HT1080 (cell line): ENCODE measurements around the gene ATP2A3. TPM values are rescaled to one million over a fixed set of nuclear protein-coding genes. Genes with fewer than 3 reads are reported as not detected.

Source experiments
- DNase-seq: peaks from one replicate; pipeline ENCODE4 v3.0.0-alpha.2; 2015; ENCODE audit warnings: low read depth
- polyA plus RNA-seq, 2 experiments: library from polyadenylated mRNA; depleted of rRNA; stranded (reverse); fragments of >200 nt; gene quantifications; 2 replicates each; pipeline ENCODE4 v1.2.3, GENCODE V29; 2015
- total RNA-seq: library from RNA; depleted of rRNA; stranded (reverse); fragments of >200 nt; shearing (Covaris generic); gene quantifications from 2 replicates; pipeline ENCODE4 v1.2.3, GENCODE V29; 2014; rRNA removed

ATP2A3 gene
- total RNA-seq, result 0.03 TPM in 1 of 2 replicates, not detected in the other
- 0.57 and 0.74 TPM in 2 replicates for polyA plus RNA-seq (2015; cell fraction: cytosol; rRNA removed)
- 0.50 and 0.70 TPM in 2 replicates for polyA plus RNA-seq (2015; cell fraction: nucleus; rRNA removed)

- DNase-seq, result no peak
Observed at GRCh38 chr17:3964203-3965117, at the start of gene ATP2A3. Gene ATP2A3, minus strand, starts transcription at chr17:3964437. Its CDS starts 146 bp downstream, at chr17:3964291.

- no peak for DNase-seq
Observed at GRCh38 chr17:4010754-4011153, 46.5 kb upstream of the ATP2A3 start.

GRCh38 chr17:4009186-4009785 lies 45.0 kb upstream of the ATP2A3 start:
- no peak for DNase-seq

- no peak for DNase-seq
Observed at GRCh38 chr17:4008441-4009185, 44.4 kb upstream of the ATP2A3 start.

- DNase-seq, result no peak
Observed at GRCh38 chr17:4008082-4008435, 43.8 kb upstream of the ATP2A3 start.

- DNase-seq, result no peak
Observed at GRCh38 chr17:4007346-4008081, 43.3 kb upstream of the ATP2A3 start.

- no peak for DNase-seq
Observed at GRCh38 chr17:4006745-4007211, 42.5 kb upstream of the ATP2A3 start.

- DNase-seq, result no peak
Observed at GRCh38 chr17:4006165-4006589, 41.9 kb upstream of the ATP2A3 start.

- DNase-seq, result no peak
Observed at GRCh38 chr17:4005296-4006164, 41.3 kb upstream of the ATP2A3 start.

GRCh38 chr17:4004517-4005295 lies 40.5 kb upstream of the ATP2A3 start:
- DNase-seq, result no peak

- DNase-seq, result no peak
Observed at GRCh38 chr17:4003501-4004421, 39.5 kb upstream of the ATP2A3 start.

GRCh38 chr17:4003131-4003500 lies 38.9 kb upstream of the ATP2A3 start:
- DNase-seq, result no peak

- DNase-seq, result no peak
Observed at GRCh38 chr17:4001048-4001590, 36.9 kb upstream of the ATP2A3 start.

GRCh38 chr17:3998436-3998835 lies 34.2 kb upstream of the ATP2A3 start:
- no peak for DNase-seq

GRCh38 chr17:3995067-3995466 lies 30.8 kb upstream of the ATP2A3 start:
- DNase-seq, result no peak

GRCh38 chr17:3994221-3994576 lies 30.0 kb upstream of the ATP2A3 start:
- no peak for DNase-seq

- no peak for DNase-seq
Observed at GRCh38 chr17:3993493-3994220, 29.4 kb upstream of the ATP2A3 start.
